ENCODE results near the gene ANXA2. TPM values are rescaled to one million over a fixed set of nuclear protein-coding genes. Genes with fewer than 3 reads are reported as not detected.

Gene ANXA2
- total RNA-seq, 2 experiments from 2014 or later, result 26.5 to 43.4 TPM

- Histone ChIP-seq H3K9me3 (ENCODE audit: low read length) (no peaks in the 10 kb centered on the region), H2AFZ (ENCODE audit: low read length) (no peak overlapping the region), H3K4me2 (ENCODE audit: low read length) (no peak overlapping the region), H3K4me1 (ENCODE audit: insufficient read depth, low read length, poor library complexity, severe bottlenecking) (no peaks in the 10 kb centered on the region), H3K4me3 (ENCODE audit: low read depth, low read length, poor library complexity, severe bottlenecking) (no peak overlapping the region), H3K9me2 (ENCODE audit: insufficient read depth, low read length) (no peaks in the 10 kb centered on the region), H3K36me3 (ENCODE audit: insufficient read depth, low read length) (no peaks in the 10 kb centered on the region), H3K79me2 (ENCODE audit: insufficient read depth, low read depth, low read length) (no peaks in the 10 kb centered on the region), H4K20me1 (ENCODE audit: insufficient read depth, low read length) (no peaks in the 10 kb centered on the region), H3K27ac (ENCODE audit: low read depth, low read length, poor library complexity, severe bottlenecking) (no peak overlapping the region)
- intact Hi-C loops (cut with micrococcal nuclease; ENCODE audit: unreplicated experiment), result loop anchor here (1.0 to 5.0 kb wide), 3 partner anchors 148 to 558 kb away; no protein-coding TSS in a partner anchor
- no TSS peak for BruUV-seq (replicated peaks)
- no peak for DNase-seq (ENCODE audit: low spot score)
- ChIA-PET CTCF (ENCODE audit: unreplicated experiment) (interaction anchor here (0.5 to 0.7 kb wide), 2 partner anchors 159 to 162 kb away, joined by 3 read pairs; no protein-coding TSS in a partner anchor), POLR2A (no interaction called here)
- TF ChIP-seq EZH2phosphoT487 (IDR thresholded peaks at IDR 0.05; ENCODE audit: borderline replicate concordance, low read depth, low read length) (no peak), CTCF (conservative IDR thresholded peaks at IDR 0.05; ENCODE audit: low read length) (no peak)
Measured at GRCh38 chr15:60358935-60359682, 38.7 kb downstream of the ANXA2 start.

GRCh38 chr15:60356832-60357231 lies 41.0 kb downstream of the ANXA2 start:
- Histone ChIP-seq H3K4me1 (ENCODE audit: insufficient read depth, low read length, poor library complexity, severe bottlenecking) (no peaks in the 10 kb centered on the region), H2AFZ (ENCODE audit: low read length) (no peak overlapping the region), H3K27ac (ENCODE audit: low read depth, low read length, poor library complexity, severe bottlenecking) (no peak overlapping the region), H3K4me2 (ENCODE audit: low read length) (no peak overlapping the region), H3K36me3 (ENCODE audit: insufficient read depth, low read length) (no peaks in the 10 kb centered on the region), H4K20me1 (ENCODE audit: insufficient read depth, low read length) (no peaks in the 10 kb centered on the region), H3K9me2 (ENCODE audit: insufficient read depth, low read length) (no peaks in the 10 kb centered on the region), H3K4me3 (ENCODE audit: low read depth, low read length, poor library complexity, severe bottlenecking) (no peak overlapping the region), H3K9me3 (ENCODE audit: low read length) (no peaks in the 10 kb centered on the region), H3K79me2 (ENCODE audit: insufficient read depth, low read depth, low read length) (no peaks in the 10 kb centered on the region)
- intact Hi-C loops (cut with micrococcal nuclease; ENCODE audit: unreplicated experiment), result loop anchor here (5.0 kb wide), 2 partner anchors 150 to 560 kb away; no protein-coding TSS in a partner anchor
- ChIA-PET POLR2A (no interaction called here), CTCF (ENCODE audit: unreplicated experiment) (no interaction called here)
- no peak for TF ChIP-seq CTCF (conservative IDR thresholded peaks at IDR 0.05; ENCODE audit: low read length)
- TF ChIP-seq EZH2phosphoT487 (IDR thresholded peaks at IDR 0.05; ENCODE audit: borderline replicate concordance, low read depth, low read length), result no peak
- BruUV-seq (replicated peaks), result no TSS peak
- no peak for DNase-seq (ENCODE audit: low spot score)
